Measurements from ENCODE around the gene XIRP2. TPM values are rescaled to one million over a fixed set of nuclear protein-coding genes. Genes with fewer than 3 reads are reported as not detected.

Gene XIRP2
- total and polyA plus RNA-seq, 2 of the 4 experiments (the other 2 are of a cell fraction): 0.05 to 0.18 TPM

DNA sequence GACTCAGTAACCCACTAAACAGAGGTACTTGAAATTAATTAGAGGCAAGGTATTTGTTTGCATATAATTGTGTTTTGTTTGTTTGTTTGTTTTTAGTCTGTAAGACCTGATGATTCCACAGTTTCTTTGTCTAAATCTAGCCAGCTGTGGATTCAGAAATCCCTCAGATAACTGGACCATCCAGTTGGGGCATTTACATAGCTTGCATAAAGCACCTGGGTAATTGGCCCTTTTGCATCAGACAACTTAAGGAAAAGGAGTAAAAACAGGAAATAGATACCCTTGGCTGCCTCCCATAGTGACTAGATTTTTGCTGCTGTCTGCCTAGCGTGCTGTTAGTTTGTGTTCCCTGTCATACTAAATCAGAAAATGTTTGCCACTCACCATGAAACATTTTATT lies 46.6 kb upstream of the XIRP2 start:
- in situ Hi-C loops (cut with MboI; ENCODE audit: low sequenced_read_pairs): no loop called here
- Histone ChIP-seq H2BK5ac (ENCODE audit: low read depth, low read length, poor library complexity, severe bottlenecking) (no peak overlapping the region), H2BK15ac (ENCODE audit: low read depth, low read length) (no peak overlapping the region), H3K27me3 (ENCODE audit: control insufficient read depth, insufficient read depth, low read length) (no peaks in the 10 kb centered on the region), H3K9me3 (ENCODE audit: control insufficient read depth, insufficient read depth, low read length) (no peaks in the 10 kb centered on the region), H3K9ac (ENCODE audit: low read depth, low read length) (no peak overlapping the region), H3K23ac (ENCODE audit: low read depth, low read length) (no peak overlapping the region), H4K5ac (ENCODE audit: low read depth, low read length) (no peak overlapping the region), H2BK120ac (ENCODE audit: low read depth, low read length) (no peak overlapping the region), H2AK9ac (replicated peaks; ENCODE audit: low read depth, low read length, poor library complexity) (no peak overlapping the region), H3K14ac (replicated peaks; ENCODE audit: low read depth, low read length) (no peak overlapping the region), H3K4me2 (ENCODE audit: low read depth, low read length) (no peak overlapping the region), H3K18ac (ENCODE audit: low read depth, low read length) (no peak overlapping the region), H3K56ac (ENCODE audit: extremely low read depth, insufficient read depth, low read length) (no peak overlapping the region), H3K4me3 (ENCODE audit: insufficient read depth, low read depth, low read length) (no peak overlapping the region), H2AK5ac (ENCODE audit: low read depth, low read length) (no peak overlapping the region), H4K8ac (ENCODE audit: low read depth in 2 of 2, low read length in 2 of 2) (no peak overlapping the region), H3K9me1 (ENCODE audit: insufficient read depth, low read length) (no peaks in the 10 kb centered on the region), H4K20me1 (ENCODE audit: insufficient read depth, low read length) (no peaks in the 10 kb centered on the region), H3K4ac (ENCODE audit: low read depth, low read length) (no peak overlapping the region), H2AFZ (replicated peaks; ENCODE audit: low read length, poor library complexity) (no peak overlapping the region), H3K4me1 (ENCODE audit: control insufficient read depth, insufficient read depth, low read length) (no peaks in the 10 kb centered on the region), H3K79me1 (ENCODE audit: low read depth in 1 of 2, low read length in 2 of 2) (no peaks in the 10 kb centered on the region), H3K27ac (ENCODE audit: insufficient read depth, low read length) (no peak overlapping the region), H2BK20ac (ENCODE audit: low read depth, low read length) (no peak overlapping the region), H3K36me3 (ENCODE audit: control insufficient read depth, insufficient read depth, low read length) (no peaks in the 10 kb centered on the region), H4K91ac (ENCODE audit: insufficient read depth, low read depth, low read length) (no peak overlapping the region)
- intact Hi-C loops (cut with micrococcal nuclease): no loop called here
- CTCF ChIA-PET: no interaction called here
- no TSS peak for BruUV-seq (replicated peaks)
- DNase-seq (no peak), ATAC-seq (ENCODE audit: low read depth) (no peak)
- dilution Hi-C loops (cut with HindIII; ENCODE audit: low sequenced_read_pairs, unreplicated experiment): no loop called here
- no CpG with 5 or more reads among the region's 1 CpG for WGBS, 2 experiments (ENCODE audit: extremely low coverage in 2 of 2, insufficient read length in 1 of 2)
- POLR2A ChIA-PET (ENCODE audit: unreplicated experiment): no interaction called here
- TF ChIP-seq POLR2A (IDR thresholded peaks at IDR 0.05; ENCODE audit: low read depth, low read length) (no peak), BHLHE40 (IDR thresholded peaks at IDR 0.05; ENCODE audit: low read depth, low read length) (no peak), FOS (IDR thresholded peaks at IDR 0.05; ENCODE audit: low read depth, low read length) (no peak), RFX5 (IDR thresholded peaks at IDR 0.05; ENCODE audit: low read depth, low read length) (no peak), SMC3 (IDR thresholded peaks at IDR 0.05; ENCODE audit: low read depth, low read length) (no peak), MXI1 (IDR thresholded peaks at IDR 0.05; ENCODE audit: borderline replicate concordance, low read depth, low read length) (no peak), MAZ (IDR thresholded peaks at IDR 0.05; ENCODE audit: borderline replicate concordance, low read depth, low read length) (no peak), RCOR1 (IDR thresholded peaks at IDR 0.05; ENCODE audit: insufficient replicate concordance, low read length) (no peak), CHD1 (IDR thresholded peaks at IDR 0.05; ENCODE audit: low read depth, low read length) (no peak), MAFK (IDR thresholded peaks at IDR 0.05; ENCODE audit: low read depth, low read length) (no peak), CEBPB (IDR thresholded peaks at IDR 0.05; ENCODE audit: low read depth, low read length) (no peak), RAD21 (IDR thresholded peaks at IDR 0.05; ENCODE audit: low read length) (no peak), NFE2L2 (IDR thresholded peaks at IDR 0.05; ENCODE audit: low read depth, low read length) (no peak)
- TF ChIP-seq, protein P1, sequence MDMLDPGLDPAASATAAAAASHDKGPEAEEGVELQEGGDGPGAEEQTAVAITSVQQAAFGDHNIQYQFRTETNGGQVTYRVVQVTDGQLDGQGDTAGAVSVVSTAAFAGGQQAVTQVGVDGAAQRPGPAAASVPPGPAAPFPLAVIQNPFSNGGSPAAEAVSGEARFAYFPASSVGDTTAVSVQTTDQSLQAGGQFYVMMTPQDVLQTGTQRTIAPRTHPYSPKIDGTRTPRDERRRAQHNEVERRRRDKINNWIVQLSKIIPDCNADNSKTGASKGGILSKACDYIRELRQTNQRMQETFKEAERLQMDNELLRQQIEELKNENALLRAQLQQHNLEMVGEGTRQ (IDR thresholded peaks at IDR 0.05; ENCODE audit: low read depth, low read length): no peak
- TF ChIP-seq, protein P2, sequence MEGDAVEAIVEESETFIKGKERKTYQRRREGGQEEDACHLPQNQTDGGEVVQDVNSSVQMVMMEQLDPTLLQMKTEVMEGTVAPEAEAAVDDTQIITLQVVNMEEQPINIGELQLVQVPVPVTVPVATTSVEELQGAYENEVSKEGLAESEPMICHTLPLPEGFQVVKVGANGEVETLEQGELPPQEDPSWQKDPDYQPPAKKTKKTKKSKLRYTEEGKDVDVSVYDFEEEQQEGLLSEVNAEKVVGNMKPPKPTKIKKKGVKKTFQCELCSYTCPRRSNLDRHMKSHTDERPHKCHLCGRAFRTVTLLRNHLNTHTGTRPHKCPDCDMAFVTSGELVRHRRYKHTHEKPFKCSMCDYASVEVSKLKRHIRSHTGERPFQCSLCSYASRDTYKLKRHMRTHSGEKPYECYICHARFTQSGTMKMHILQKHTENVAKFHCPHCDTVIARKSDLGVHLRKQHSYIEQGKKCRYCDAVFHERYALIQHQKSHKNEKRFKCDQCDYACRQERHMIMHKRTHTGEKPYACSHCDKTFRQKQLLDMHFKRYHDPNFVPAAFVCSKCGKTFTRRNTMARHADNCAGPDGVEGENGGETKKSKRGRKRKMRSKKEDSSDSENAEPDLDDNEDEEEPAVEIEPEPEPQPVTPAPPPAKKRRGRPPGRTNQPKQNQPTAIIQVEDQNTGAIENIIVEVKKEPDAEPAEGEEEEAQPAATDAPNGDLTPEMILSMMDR (conservative IDR thresholded peaks at IDR 0.05; ENCODE audit: low read depth, low read length): no peak
- TF ChIP-seq, protein P3, sequence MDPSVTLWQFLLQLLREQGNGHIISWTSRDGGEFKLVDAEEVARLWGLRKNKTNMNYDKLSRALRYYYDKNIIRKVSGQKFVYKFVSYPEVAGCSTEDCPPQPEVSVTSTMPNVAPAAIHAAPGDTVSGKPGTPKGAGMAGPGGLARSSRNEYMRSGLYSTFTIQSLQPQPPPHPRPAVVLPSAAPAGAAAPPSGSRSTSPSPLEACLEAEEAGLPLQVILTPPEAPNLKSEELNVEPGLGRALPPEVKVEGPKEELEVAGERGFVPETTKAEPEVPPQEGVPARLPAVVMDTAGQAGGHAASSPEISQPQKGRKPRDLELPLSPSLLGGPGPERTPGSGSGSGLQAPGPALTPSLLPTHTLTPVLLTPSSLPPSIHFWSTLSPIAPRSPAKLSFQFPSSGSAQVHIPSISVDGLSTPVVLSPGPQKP (IDR thresholded peaks at IDR 0.05; ENCODE audit: borderline replicate concordance, low read depth, low read length): no peak
